HG03135 (cell line): Measurements from ENCODE around the gene ANGEL2.
A peak's percentile ranks its signal among the peaks of the same experiment; 100 is the strongest.
"Not testable (repeated sequence)": the region's sequence is repeated elsewhere in the genome, so short reads cannot be mapped to it uniquely, and the experiment has no call there.

Experiments used
- ATAC-seq: cut with Tn5 transposase; IDR thresholded peaks from one replicate; pipeline ENCODE4 v1.9.1; 2021; ENCODE audit warnings: mild to moderate bottlenecking, moderate library complexity; ENCODE audit not compliant: unreplicated experiment

Gene ANGEL2

GRCh38 chr1:213019450-213019849, 3.8 kb upstream of the ANGEL2 start:
- ATAC-seq = no peak

- no peak for ATAC-seq
These were observed 2.0 kb upstream of the ANGEL2 start for GRCh38 chr1:213017447-213018273.

- ATAC-seq = peak; percentile 1
These were observed 1.0 kb downstream of the ANGEL2 start for GRCh38 chr1:213014642-213015041.

GRCh38 chr1:213008564-213008963, 7.1 kb downstream of the ANGEL2 start:
- ATAC-seq = no peak

GRCh38 chr1:213003256-213003655, 12.4 kb downstream of the ANGEL2 start:
- no peak for ATAC-seq

- no peak for ATAC-seq
These were observed 20.7 kb downstream of the ANGEL2 start for GRCh38 chr1:212994926-212995325.

GRCh38 chr1:212993960-212994359, 21.7 kb downstream of the ANGEL2 start:
- not testable (repeated sequence) for ATAC-seq

- ATAC-seq = no peak
These were observed 25.4 kb downstream of the ANGEL2 start for GRCh38 chr1:212990276-212990675.

- no peak for ATAC-seq
These were observed 27.9 kb downstream of the ANGEL2 start for GRCh38 chr1:212987702-212988322.

- ATAC-seq = no peak
These were observed 29.1 kb downstream of the ANGEL2 start for GRCh38 chr1:212986551-212986950.

GRCh38 chr1:212984522-212985291, 31.0 kb downstream of the ANGEL2 start:
- ATAC-seq = no peak

GRCh38 chr1:212983482-212983881, 32.2 kb downstream of the ANGEL2 start:
- no peak for ATAC-seq

- ATAC-seq = no peak
These were observed 33.1 kb downstream of the ANGEL2 start for GRCh38 chr1:212982430-212983152.

GRCh38 chr1:212981571-212982328, 33.9 kb downstream of the ANGEL2 start:
- peak; percentile 45 for ATAC-seq

- no peak for ATAC-seq
These were observed 34.6 kb downstream of the ANGEL2 start for GRCh38 chr1:212981025-212981495.

GRCh38 chr1:212980123-212980785, 35.4 kb downstream of the ANGEL2 start:
- no peak for ATAC-seq

GRCh38 chr1:212979340-212980122, 36.1 kb downstream of the ANGEL2 start:
- peak; percentile 66 for ATAC-seq

GRCh38 chr1:212977781-212978645, 37.7 kb downstream of the ANGEL2 start:
- no peak for ATAC-seq
